ENCODE measurements around the gene PGAP2. TPM values are rescaled to one million over a fixed set of nuclear protein-coding genes. Genes with fewer than 3 reads are reported as not detected.

Gene PGAP2
- total RNA-seq, 1 experiment from 2014 or later = 39.5 TPM

DNA sequence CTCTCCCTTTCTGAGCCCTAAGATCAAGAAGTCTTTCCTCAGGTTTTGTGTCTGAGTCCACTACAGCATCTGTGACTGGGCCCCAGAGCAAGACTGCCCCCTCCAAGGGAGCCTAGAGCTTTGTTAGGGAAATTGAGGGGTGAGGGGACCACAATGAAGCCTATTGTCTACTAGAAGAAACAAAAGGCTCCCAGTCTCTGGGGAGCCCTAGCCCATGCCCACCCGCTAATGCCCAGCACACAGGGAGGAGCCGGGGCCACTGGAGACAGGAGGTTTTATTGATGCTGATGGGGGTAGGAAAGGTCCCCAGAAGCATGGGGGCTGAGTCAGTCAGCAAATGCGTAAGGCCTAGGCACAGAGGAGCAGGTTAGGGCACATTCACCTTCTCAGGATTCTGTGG lies 18.4 kb downstream of the PGAP2 start:
- H3K4me3 ChIP-seq = no peak overlapping the region
- TF ChIP-seq, protein P1, sequence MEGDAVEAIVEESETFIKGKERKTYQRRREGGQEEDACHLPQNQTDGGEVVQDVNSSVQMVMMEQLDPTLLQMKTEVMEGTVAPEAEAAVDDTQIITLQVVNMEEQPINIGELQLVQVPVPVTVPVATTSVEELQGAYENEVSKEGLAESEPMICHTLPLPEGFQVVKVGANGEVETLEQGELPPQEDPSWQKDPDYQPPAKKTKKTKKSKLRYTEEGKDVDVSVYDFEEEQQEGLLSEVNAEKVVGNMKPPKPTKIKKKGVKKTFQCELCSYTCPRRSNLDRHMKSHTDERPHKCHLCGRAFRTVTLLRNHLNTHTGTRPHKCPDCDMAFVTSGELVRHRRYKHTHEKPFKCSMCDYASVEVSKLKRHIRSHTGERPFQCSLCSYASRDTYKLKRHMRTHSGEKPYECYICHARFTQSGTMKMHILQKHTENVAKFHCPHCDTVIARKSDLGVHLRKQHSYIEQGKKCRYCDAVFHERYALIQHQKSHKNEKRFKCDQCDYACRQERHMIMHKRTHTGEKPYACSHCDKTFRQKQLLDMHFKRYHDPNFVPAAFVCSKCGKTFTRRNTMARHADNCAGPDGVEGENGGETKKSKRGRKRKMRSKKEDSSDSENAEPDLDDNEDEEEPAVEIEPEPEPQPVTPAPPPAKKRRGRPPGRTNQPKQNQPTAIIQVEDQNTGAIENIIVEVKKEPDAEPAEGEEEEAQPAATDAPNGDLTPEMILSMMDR (conservative IDR thresholded peaks at IDR 0.05) = no peak
- no peak for TF ChIP-seq EZH2 (IDR thresholded peaks at IDR 0.05; ENCODE audit: low read depth)
- no peak overlapping the region for H3K4me2 ChIP-seq
- POLR2A ChIA-PET (ENCODE audit: unreplicated experiment) = no interaction called here
- CTCF ChIA-PET = no interaction called here
- no peaks in the 10 kb centered on the region for H3K27me3 ChIP-seq (ENCODE audit: insufficient read depth, low read depth)
- no TSS peak for BruUV-seq (replicated peaks)
- no peaks in the 10 kb centered on the region for H3K9me2 ChIP-seq (ENCODE audit: insufficient read depth)
- H2AFZ ChIP-seq = no peak overlapping the region
- H4K20me1 ChIP-seq (ENCODE audit: insufficient read depth) = no peaks in the 10 kb centered on the region
- no peak overlapping the region for H3K27ac ChIP-seq
- no peaks in the 10 kb centered on the region; the same call in 1 of the 2 replicates for H3F3A ChIP-seq (ENCODE audit: insufficient read depth, low read depth)
- H3K9me3 ChIP-seq (ENCODE audit: insufficient read depth, low read depth) = no peaks in the 10 kb centered on the region
- intact Hi-C loops (cut with micrococcal nuclease; ENCODE audit: unreplicated experiment) = no loop called here
- no peaks in the 10 kb centered on the region for H3K36me3 ChIP-seq (ENCODE audit: low read depth)
- no peaks in the 10 kb centered on the region for H3K79me2 ChIP-seq (ENCODE audit: low read depth)
- DNase-seq = no peak
- no peaks in the 10 kb centered on the region for H3K4me1 ChIP-seq (replicated peaks; ENCODE audit: insufficient read depth)

DNA sequence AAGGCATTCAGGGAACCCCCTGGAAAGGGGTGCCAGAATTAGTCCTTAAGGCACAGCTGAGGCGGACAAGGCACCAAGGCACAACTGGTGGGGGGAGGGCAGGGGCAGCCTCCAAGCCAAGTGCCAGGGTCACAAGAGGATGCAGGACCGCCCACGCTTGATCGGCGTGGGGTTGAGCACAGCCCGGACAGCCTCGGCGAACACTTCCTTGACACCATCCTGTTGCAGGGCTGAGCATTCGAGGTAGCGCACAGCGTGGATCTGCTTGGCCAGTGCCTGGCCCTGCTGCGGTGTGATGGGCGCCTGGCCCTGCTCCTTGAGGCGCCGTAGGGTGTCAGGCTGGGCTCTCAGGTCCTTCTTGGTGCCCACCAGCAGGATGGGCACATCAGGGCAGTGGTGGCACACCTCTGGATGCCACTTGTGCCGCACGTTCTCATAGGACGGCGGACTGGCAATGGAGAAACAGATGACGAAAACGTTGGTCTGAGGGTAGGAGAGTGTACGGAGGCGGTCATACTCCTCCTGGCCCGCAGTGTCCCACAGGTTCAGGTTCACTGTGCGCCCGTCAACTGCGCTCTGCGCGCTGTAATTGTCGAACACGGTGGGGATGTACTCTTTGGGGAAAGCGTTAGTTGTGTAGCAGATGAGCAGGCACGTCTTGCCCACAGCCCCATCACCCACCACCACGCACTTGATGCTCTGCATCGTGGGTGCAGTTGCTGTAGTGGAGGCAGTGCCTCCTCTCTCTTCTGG lies 19.2 kb downstream of the PGAP2 start:
- no peaks in the 10 kb centered on the region for H3K9me2 ChIP-seq (ENCODE audit: insufficient read depth)
- H3K27me3 ChIP-seq (ENCODE audit: insufficient read depth, low read depth) = no peaks in the 10 kb centered on the region
- H3K4me3 ChIP-seq = no peak overlapping the region
- H3K4me1 ChIP-seq (replicated peaks; ENCODE audit: insufficient read depth) = no peaks in the 10 kb centered on the region
- TF ChIP-seq, protein P1 (conservative IDR thresholded peaks at IDR 0.05) = no peak
- no peak for TF ChIP-seq EZH2 (IDR thresholded peaks at IDR 0.05; ENCODE audit: low read depth)
- CTCF ChIA-PET = no interaction called here
- H4K20me1 ChIP-seq (ENCODE audit: insufficient read depth) = no peaks in the 10 kb centered on the region
- no peaks in the 10 kb centered on the region for H3K9me3 ChIP-seq (ENCODE audit: insufficient read depth, low read depth)
- H3K36me3 ChIP-seq (ENCODE audit: low read depth) = no peaks in the 10 kb centered on the region
- no peaks in the 10 kb centered on the region; the same call in 1 of the 2 replicates for H3F3A ChIP-seq (ENCODE audit: insufficient read depth, low read depth)
- intact Hi-C loops (cut with micrococcal nuclease; ENCODE audit: unreplicated experiment) = no loop called here
- H3K79me2 ChIP-seq (ENCODE audit: low read depth) = no peaks in the 10 kb centered on the region
- H3K4me2 ChIP-seq = no peak overlapping the region
- DNase-seq = no peak
- POLR2A ChIA-PET (ENCODE audit: unreplicated experiment) = no interaction called here
- H3K27ac ChIP-seq = no peak overlapping the region
- no peak overlapping the region for H2AFZ ChIP-seq
- BruUV-seq (replicated peaks) = TSS peak; percentile 18

DNA sequence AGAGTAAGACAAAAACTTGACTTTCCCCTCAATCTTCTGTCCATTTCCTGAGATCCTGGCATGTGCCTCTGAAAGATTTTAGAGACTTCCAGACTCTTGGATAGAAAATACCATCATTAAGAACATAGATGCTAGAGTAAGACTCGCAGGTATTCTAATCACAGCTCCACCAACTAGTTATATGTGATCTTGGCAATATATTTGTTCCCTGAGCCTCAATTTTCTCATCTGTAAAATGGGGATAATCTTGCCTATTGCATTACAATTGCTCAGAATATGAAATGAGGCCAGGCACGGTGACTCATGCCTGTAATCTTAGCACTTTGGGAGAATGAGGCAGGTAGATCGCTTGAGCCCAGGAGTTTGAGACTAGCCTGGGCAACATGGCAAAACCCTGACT lies 21.7 kb downstream of the PGAP2 start:
- intact Hi-C loops (cut with micrococcal nuclease; ENCODE audit: unreplicated experiment) = no loop called here
- no peak overlapping the region for H3K27ac ChIP-seq
- no peak overlapping the region for H2AFZ ChIP-seq
- no peaks in the 10 kb centered on the region for H3F3A ChIP-seq (ENCODE audit: insufficient read depth, low read depth)
- H3K79me2 ChIP-seq (ENCODE audit: low read depth) = peaks cover 8% of the 10 kb centered on the region; the same call in 1 of the 2 replicates
- TF ChIP-seq, protein P1 (conservative IDR thresholded peaks at IDR 0.05) = no peak
- H3K4me3 ChIP-seq = no peak overlapping the region
- CTCF ChIA-PET = no interaction called here
- no peaks in the 10 kb centered on the region for H3K4me1 ChIP-seq (replicated peaks; ENCODE audit: insufficient read depth)
- H3K9me2 ChIP-seq (ENCODE audit: insufficient read depth) = no peaks in the 10 kb centered on the region
- no peak for DNase-seq
- no peaks in the 10 kb centered on the region for H3K27me3 ChIP-seq (ENCODE audit: insufficient read depth, low read depth)
- POLR2A ChIA-PET (ENCODE audit: unreplicated experiment) = no interaction called here
- H3K36me3 ChIP-seq (ENCODE audit: low read depth) = no peaks in the 10 kb centered on the region
- no peaks in the 10 kb centered on the region for H4K20me1 ChIP-seq (ENCODE audit: insufficient read depth)
- BruUV-seq (replicated peaks) = no TSS peak
- H3K4me2 ChIP-seq = no peak overlapping the region
- no peaks in the 10 kb centered on the region for H3K9me3 ChIP-seq (ENCODE audit: insufficient read depth, low read depth)

Data from PC-9 (cell line).